ENCODE results near the gene LMO3. TPM values are rescaled to one million over a fixed set of nuclear protein-coding genes. Genes with fewer than 3 reads are reported as not detected.

Gene LMO3
- total RNA-seq, 2 donors from 2014 or later = 45.4 to 49.5 TPM

DNA sequence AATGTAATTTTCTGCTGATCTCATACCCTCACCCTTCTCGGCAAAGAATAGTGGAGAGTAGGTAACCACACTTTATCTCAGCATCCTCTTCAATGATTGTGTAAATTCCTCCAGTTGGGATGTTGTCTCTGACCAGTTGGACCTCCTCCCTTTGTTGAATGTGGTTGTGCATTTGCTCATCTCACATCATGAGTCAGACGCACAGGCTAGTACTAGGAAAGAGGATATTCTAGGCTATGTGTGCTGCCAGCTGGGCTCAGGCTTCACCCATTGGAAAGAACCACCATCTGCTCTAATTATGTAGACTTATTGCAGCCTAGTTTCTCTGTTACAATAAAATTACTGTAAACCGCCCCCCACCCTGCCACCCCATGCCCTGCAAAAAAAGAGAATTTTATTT, 90.3 kb downstream of the LMO3 start:
- H3K27ac ChIP-seq = no peak overlapping the region
- H3K4me3 ChIP-seq = no peak overlapping the region
- H3K9me3 ChIP-seq = no peaks in the 10 kb centered on the region
- H3K27me3 ChIP-seq (replicated peaks; ENCODE audit: insufficient read depth) = no peaks in the 10 kb centered on the region
- no peaks in the 10 kb centered on the region for H3K36me3 ChIP-seq
- no peak for DNase-seq (ENCODE audit: low spot score)
- TF ChIP-seq, protein P1, sequence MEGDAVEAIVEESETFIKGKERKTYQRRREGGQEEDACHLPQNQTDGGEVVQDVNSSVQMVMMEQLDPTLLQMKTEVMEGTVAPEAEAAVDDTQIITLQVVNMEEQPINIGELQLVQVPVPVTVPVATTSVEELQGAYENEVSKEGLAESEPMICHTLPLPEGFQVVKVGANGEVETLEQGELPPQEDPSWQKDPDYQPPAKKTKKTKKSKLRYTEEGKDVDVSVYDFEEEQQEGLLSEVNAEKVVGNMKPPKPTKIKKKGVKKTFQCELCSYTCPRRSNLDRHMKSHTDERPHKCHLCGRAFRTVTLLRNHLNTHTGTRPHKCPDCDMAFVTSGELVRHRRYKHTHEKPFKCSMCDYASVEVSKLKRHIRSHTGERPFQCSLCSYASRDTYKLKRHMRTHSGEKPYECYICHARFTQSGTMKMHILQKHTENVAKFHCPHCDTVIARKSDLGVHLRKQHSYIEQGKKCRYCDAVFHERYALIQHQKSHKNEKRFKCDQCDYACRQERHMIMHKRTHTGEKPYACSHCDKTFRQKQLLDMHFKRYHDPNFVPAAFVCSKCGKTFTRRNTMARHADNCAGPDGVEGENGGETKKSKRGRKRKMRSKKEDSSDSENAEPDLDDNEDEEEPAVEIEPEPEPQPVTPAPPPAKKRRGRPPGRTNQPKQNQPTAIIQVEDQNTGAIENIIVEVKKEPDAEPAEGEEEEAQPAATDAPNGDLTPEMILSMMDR (IDR thresholded peaks at IDR 0.05) = no peak
- ATAC-seq (ENCODE audit: insufficient number of reproducible peaks, low FRiP score, low read depth) = no peak
- H3K4me1 ChIP-seq (ENCODE audit: control insufficient read depth in 1 of 2, low read depth in 2 of 2) = no peaks in the 10 kb centered on the region

DNA sequence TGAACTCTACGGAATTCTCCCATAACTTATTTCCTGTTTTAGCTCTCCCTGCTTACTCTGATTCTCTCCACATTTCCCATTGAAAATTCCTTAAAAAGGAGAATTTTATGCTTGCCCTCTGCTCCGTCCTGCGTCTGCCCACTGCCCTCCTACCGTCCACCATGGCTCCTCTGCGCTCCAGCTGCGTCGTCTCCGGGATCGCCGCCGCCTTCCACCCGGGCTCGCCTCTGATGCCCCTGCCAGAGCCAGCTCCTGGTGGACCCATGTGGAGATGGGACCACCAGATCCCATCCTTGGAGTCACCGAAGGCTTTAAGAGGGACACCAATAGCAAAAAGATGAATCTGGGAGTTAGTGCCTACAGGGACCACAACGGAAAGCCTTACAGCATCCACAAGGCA, 92.7 kb downstream of the LMO3 start:
- ATAC-seq (ENCODE audit: insufficient number of reproducible peaks, low FRiP score, low read depth) = no peak
- TF ChIP-seq, protein P1 (IDR thresholded peaks at IDR 0.05) = no peak
- no peak overlapping the region for H3K4me3 ChIP-seq

DNA sequence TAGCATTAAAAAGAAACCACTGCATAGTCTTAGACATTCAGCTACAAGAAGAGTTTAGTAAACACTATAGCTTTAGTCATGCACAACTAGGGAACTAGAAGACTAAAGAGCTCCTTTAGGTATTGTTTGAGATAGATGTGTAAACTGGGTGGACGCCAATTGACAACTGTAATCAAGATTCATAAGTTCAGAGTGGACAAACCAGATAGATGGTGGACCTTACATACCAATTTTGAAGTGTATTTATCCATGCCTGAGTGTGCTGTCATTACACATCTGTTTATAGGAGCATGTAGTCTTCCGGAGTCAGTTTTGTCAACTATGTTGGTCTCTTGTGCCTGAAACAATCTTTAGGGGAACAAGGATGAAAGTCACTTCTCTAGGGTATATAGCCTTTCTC, 96.6 kb downstream of the LMO3 start:
- DNase-seq (ENCODE audit: low spot score) (no peak), ATAC-seq (ENCODE audit: insufficient number of reproducible peaks, low FRiP score, low read depth) (no peak)
- TF ChIP-seq, protein P1 (IDR thresholded peaks at IDR 0.05) = no peak
- H3K27me3 ChIP-seq (replicated peaks; ENCODE audit: insufficient read depth) = no peaks in the 10 kb centered on the region
- H3K36me3 ChIP-seq = no peaks in the 10 kb centered on the region
- H3K4me3 ChIP-seq = no peak overlapping the region
- H3K27ac ChIP-seq = no peak overlapping the region
- no peaks in the 10 kb centered on the region for H3K9me3 ChIP-seq
- no peaks in the 10 kb centered on the region for H3K4me1 ChIP-seq (ENCODE audit: control insufficient read depth in 1 of 2, low read depth in 2 of 2)

More for the DNA sequence above, 92.7 kb downstream of the LMO3 start:
- no peak for DNase-seq (ENCODE audit: low spot score)
- Histone ChIP-seq H3K27ac (no peak overlapping the region), H3K4me1 (ENCODE audit: control insufficient read depth in 1 of 2, low read depth in 2 of 2) (no peaks in the 10 kb centered on the region), H3K9me3 (no peaks in the 10 kb centered on the region), H3K27me3 (replicated peaks; ENCODE audit: insufficient read depth) (no peaks in the 10 kb centered on the region), H3K36me3 (no peaks in the 10 kb centered on the region)

DNA sequence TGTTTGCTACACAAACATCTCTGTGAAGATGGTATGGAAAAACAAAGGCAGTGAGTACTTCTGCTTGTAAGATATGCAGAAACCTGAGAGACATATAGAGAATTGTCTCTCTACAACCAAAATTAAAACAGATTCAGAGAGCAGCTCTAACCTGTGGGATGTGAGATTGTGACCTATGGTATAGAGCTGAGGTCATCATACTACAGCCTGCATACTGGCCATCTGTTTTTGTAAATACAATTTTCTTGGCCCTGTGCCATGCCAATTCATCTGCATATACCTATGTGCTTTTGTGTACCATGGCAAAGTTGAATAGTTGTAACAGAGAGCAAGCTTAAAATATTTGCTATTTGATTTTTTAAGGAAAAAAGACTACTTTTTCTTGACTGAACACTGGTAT, 99.6 kb downstream of the LMO3 start:
- Histone ChIP-seq H3K4me3 (no peak overlapping the region), H3K27me3 (replicated peaks; ENCODE audit: insufficient read depth) (no peaks in the 10 kb centered on the region), H3K36me3 (no peaks in the 10 kb centered on the region), H3K27ac (no peak overlapping the region), H3K4me1 (ENCODE audit: control insufficient read depth in 1 of 2, low read depth in 2 of 2) (no peaks in the 10 kb centered on the region), H3K9me3 (no peaks in the 10 kb centered on the region)
- ATAC-seq (ENCODE audit: insufficient number of reproducible peaks, low FRiP score, low read depth) (no peak), DNase-seq (ENCODE audit: low spot score) (no peak)
- TF ChIP-seq, protein P1 (IDR thresholded peaks at IDR 0.05) = no peak

DNA sequence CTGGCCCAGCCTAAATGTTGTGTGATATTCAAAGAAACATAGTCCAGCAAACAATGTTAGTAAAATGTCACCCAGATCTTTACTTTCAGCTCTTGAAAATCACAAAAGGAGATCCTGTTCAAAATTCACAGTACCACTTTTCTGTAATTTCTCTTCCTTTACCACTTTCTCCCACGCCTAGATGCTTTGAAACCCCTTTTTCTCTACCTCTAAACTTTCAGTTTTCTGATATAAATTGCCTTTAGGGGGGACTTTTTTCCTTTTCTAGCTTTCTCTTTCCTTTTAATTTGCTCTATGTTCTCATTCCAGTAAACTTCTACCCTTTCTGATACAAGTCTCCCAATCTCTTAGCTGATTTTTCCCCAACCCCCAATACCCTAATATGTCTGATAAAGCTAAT, 101.8 kb downstream of the LMO3 start:
- Histone ChIP-seq H3K27ac (no peak overlapping the region), H3K4me3 (no peak overlapping the region), H3K9me3 (no peaks in the 10 kb centered on the region), H3K36me3 (no peaks in the 10 kb centered on the region), H3K27me3 (replicated peaks; ENCODE audit: insufficient read depth) (no peaks in the 10 kb centered on the region), H3K4me1 (ENCODE audit: control insufficient read depth in 1 of 2, low read depth in 2 of 2) (no peaks in the 10 kb centered on the region)
- TF ChIP-seq, protein P1 (IDR thresholded peaks at IDR 0.05) = no peak
- no peak for ATAC-seq (ENCODE audit: insufficient number of reproducible peaks, low FRiP score, low read depth)
- DNase-seq (ENCODE audit: low spot score) = no peak
